Measurements from ENCODE around the gene ECT2. TPM values are rescaled to one million over a fixed set of nuclear protein-coding genes. Genes with fewer than 3 reads are reported as not detected.

The ECT2 gene
- total RNA-seq, 2 donors from 2014 or later = 10.3 to 12.1 TPM

GRCh38 chr3:172832983-172833382, 82.5 kb downstream of the ECT2 start:
- 98% methylated on average over 2 of the region's 2 CpGs for WGBS
- intact Hi-C loops (cut with DNase I) = loop anchor here (10.0 kb wide), 1 partner anchor 212 kb away; no protein-coding TSS in a partner anchor

GRCh38 chr3:172836390-172836997, 86.0 kb downstream of the ECT2 start:
- no peak for DNase-seq (ENCODE audit: low spot score)
- WGBS = 43% methylated on average over 6 of the region's 6 CpGs
- Histone ChIP-seq H3K9me3 (no peaks in the 10 kb centered on the region), H3K27me3 (replicated peaks; ENCODE audit: insufficient read depth) (no peaks in the 10 kb centered on the region), H3K4me3 (no peak overlapping the region), H3K4me1 (replicated peaks) (no peaks in the 10 kb centered on the region), H3K27ac (no peak overlapping the region), H3K36me3 (no peaks in the 10 kb centered on the region)
- intact Hi-C loops (cut with DNase I) = loop anchor here (10.0 kb wide), 1 partner anchor 208 kb away; no protein-coding TSS in a partner anchor
- TF ChIP-seq CTCF (IDR thresholded peaks at IDR 0.05) (peak in 3 of 4 experiments; percentile 33 to 53 (median 48)), POLR2A (IDR thresholded peaks at IDR 0.05) (no peak), POLR2AphosphoS5 (IDR thresholded peaks at IDR 0.05) (no peak)

More at GRCh38 chr3:172832983-172833382, 82.5 kb downstream of the ECT2 start:
- H3K36me3 ChIP-seq = no peaks in the 10 kb centered on the region
- TF ChIP-seq POLR2AphosphoS5 (IDR thresholded peaks at IDR 0.05) = no peak
- no peak for TF ChIP-seq CTCF (IDR thresholded peaks at IDR 0.05)
- TF ChIP-seq POLR2A (IDR thresholded peaks at IDR 0.05) = no peak
- no peak for DNase-seq (ENCODE audit: low spot score)
- H3K27ac ChIP-seq = no peak overlapping the region
- H3K4me3 ChIP-seq = no peak overlapping the region
- no peaks in the 10 kb centered on the region for H3K9me3 ChIP-seq
- no peaks in the 10 kb centered on the region for H3K27me3 ChIP-seq (replicated peaks; ENCODE audit: insufficient read depth)
- no peaks in the 10 kb centered on the region for H3K4me1 ChIP-seq (replicated peaks)

GRCh38 chr3:172839679-172840078, 89.2 kb downstream of the ECT2 start:
- TF ChIP-seq CTCF (IDR thresholded peaks at IDR 0.05) (no peak), POLR2A (IDR thresholded peaks at IDR 0.05) (no peak), POLR2AphosphoS5 (IDR thresholded peaks at IDR 0.05) (no peak)
- no peak overlapping the region for H3K4me3 ChIP-seq
- no peaks in the 10 kb centered on the region for H3K9me3 ChIP-seq
- intact Hi-C loops (cut with DNase I) = loop anchor here (10.0 kb wide), 1 partner anchor 205 kb away; no protein-coding TSS in a partner anchor
- no peaks in the 10 kb centered on the region for H3K27me3 ChIP-seq (replicated peaks; ENCODE audit: insufficient read depth)
- no peak overlapping the region for H3K27ac ChIP-seq
- no peaks in the 10 kb centered on the region for H3K36me3 ChIP-seq
- 30% methylated on average over 4 of the region's 4 CpGs for WGBS
- DNase-seq (ENCODE audit: low spot score) = no peak
- no peaks in the 10 kb centered on the region for H3K4me1 ChIP-seq (replicated peaks)

GRCh38 chr3:172840463-172840862, 89.9 kb downstream of the ECT2 start:
- 81% methylated on average over 4 of the region's 4 CpGs for WGBS
- Histone ChIP-seq H3K4me1 (replicated peaks) (no peaks in the 10 kb centered on the region), H3K27ac (no peak overlapping the region), H3K36me3 (no peaks in the 10 kb centered on the region), H3K4me3 (no peak overlapping the region), H3K27me3 (replicated peaks; ENCODE audit: insufficient read depth) (no peaks in the 10 kb centered on the region), H3K9me3 (no peaks in the 10 kb centered on the region)
- TF ChIP-seq CTCF (IDR thresholded peaks at IDR 0.05) (no peak), POLR2A (IDR thresholded peaks at IDR 0.05) (no peak), POLR2AphosphoS5 (IDR thresholded peaks at IDR 0.05) (no peak)
- intact Hi-C loops (cut with DNase I) = no loop called here
- no peak for DNase-seq (ENCODE audit: low spot score)

- Histone ChIP-seq H3K4me1 (replicated peaks) (no peaks in the 10 kb centered on the region), H3K4me3 (no peak overlapping the region), H3K9me3 (no peaks in the 10 kb centered on the region), H3K27ac (no peak overlapping the region), H3K36me3 (no peaks in the 10 kb centered on the region), H3K27me3 (replicated peaks; ENCODE audit: insufficient read depth) (no peaks in the 10 kb centered on the region)
- TF ChIP-seq POLR2A (IDR thresholded peaks at IDR 0.05) (no peak), CTCF (IDR thresholded peaks at IDR 0.05) (no peak), POLR2AphosphoS5 (IDR thresholded peaks at IDR 0.05) (no peak)
- no peak for DNase-seq (ENCODE audit: low spot score)
- WGBS = 49% methylated on average over 4 of the region's 4 CpGs
- intact Hi-C loops (cut with DNase I) = no loop called here
Measured at GRCh38 chr3:172840913-172841312, 90.4 kb downstream of the ECT2 start.
